Endothelial cell of umbilical vein (primary cell): Measurements from ENCODE around the gene CLEC20A. TPM values are rescaled to one million over a fixed set of nuclear protein-coding genes. Genes with fewer than 3 reads are reported as not detected.

ENCODE experiments used
- BruUV-seq: library from RNA; stranded (reverse); fragments of 400-500 nt; replicated peaks from 2 replicates; lab custom pipeline; 2021; lab: Mats Ljungman, UMichigan
- CTCF ChIA-PET: fragments of 300-600, 350-600 bp; sonication (Branson Sonifier 250); formaldehyde crosslinking; loops from one replicate; lab custom pipeline; 2021; ENCODE audit warnings: antibody characterized with exemption, inconsistent platforms; lab: Charles Lee
- POLR2A ChIA-PET: fragments of 300-600, 350-600 bp; sonication (Branson Sonifier 250); formaldehyde crosslinking; loops from one replicate; lab custom pipeline; 2021; ENCODE audit warnings: antibody characterized with exemption, inconsistent platforms; lab: Charles Lee
- DNase-seq: peaks from one replicate; pipeline ENCODE4 v3.0.0-alpha.2; 2011; ENCODE audit warnings: low read depth, low spot score
- FAIRE-seq: peaks from 2 replicates; lab custom pipeline; 2011; peaks lifted over from hg19 to GRCh38; lab: Jason Lieb, UNC
- H2AFZ ChIP-seq: 2 replicates; pipeline ENCODE4 v1.6.0; 2012; ENCODE audit warnings: low read depth, low read length, control low read depth, inconsistent platforms
- H3K27ac ChIP-seq: 2 replicates; pipeline ENCODE4 v1.5.1; 2011; ENCODE audit warnings: low read depth, mild to moderate bottlenecking, control low read depth, low read length, moderate library complexity; ENCODE audit not compliant: insufficient read depth
- H3K27me3 ChIP-seq, 2 experiments: 2 replicates each; pipeline versions ENCODE4 v1.6.0 to v1.6.1; 2011; ENCODE audit warnings: low read length in 2 of 2, mixed read lengths in 1 of 2; ENCODE audit not compliant: control insufficient read depth in 2 of 2, insufficient read depth in 2 of 2
- H3K36me3 ChIP-seq, 2 experiments: 2 replicates in 1 of 2; 3 replicates in 1 of 2; pipeline ENCODE4 v1.5.1; 2011; ENCODE audit warnings: low read length in 2 of 2, mild to moderate bottlenecking in 1 of 2, moderate library complexity in 1 of 2; ENCODE audit not compliant: control insufficient read depth in 2 of 2, insufficient read depth in 2 of 2; ENCODE audit errors: extremely low read depth in 1 of 2
- H3K4me1 ChIP-seq: 3 replicates; pipeline ENCODE4 v1.5.1; 2011; ENCODE audit warnings: mild to moderate bottlenecking, low read length; ENCODE audit not compliant: control insufficient read depth, insufficient read depth; ENCODE audit errors: extremely low read depth
- H3K4me2 ChIP-seq: 2 replicates; pipeline ENCODE4 v1.6.1; 2011; ENCODE audit warnings: low read length, control low read depth, mixed read lengths; ENCODE audit not compliant: insufficient read depth
- H3K4me3 ChIP-seq, 3 experiments: fragments of 200-600 bp in 1 of 3; sonication (generic), shearing (Covaris generic) in 1 of 3; replicated peaks in 1 of 3; 2 replicates each; pipeline ENCODE4 v1.5.1; 2011 to 2016; ENCODE audit warnings: control low read depth in 3 of 3, low read length in 3 of 3, mild to moderate bottlenecking in 2 of 3, inconsistent platforms in 1 of 3, low read depth in 1 of 3, moderate library complexity in 1 of 3; ENCODE audit not compliant: insufficient read depth in 1 of 3
- H3K79me2 ChIP-seq: 2 replicates; pipeline ENCODE4 v1.6.0; 2012; ENCODE audit warnings: low read length, inconsistent platforms; ENCODE audit not compliant: control insufficient read depth, insufficient read depth
- H3K9ac ChIP-seq: replicated peaks from 2 replicates; pipeline ENCODE3; 2011; ENCODE audit warnings: low read length, control low read depth; ENCODE audit not compliant: insufficient read depth; ENCODE audit errors: extremely low read depth
- H3K9me1 ChIP-seq: replicated peaks from 3 replicates; pipeline ENCODE4 v1.6.0; 2011; ENCODE audit warnings: mild to moderate bottlenecking, low read length; ENCODE audit not compliant: control insufficient read depth, insufficient read depth; ENCODE audit errors: extremely low read depth
- H3K9me3 ChIP-seq: replicated peaks from 2 replicates; pipeline ENCODE4 v1.5.1; 2012; ENCODE audit warnings: low read length, inconsistent platforms; ENCODE audit not compliant: control insufficient read depth, insufficient read depth
- H4K20me1 ChIP-seq: replicated peaks from 2 replicates; pipeline ENCODE3; 2011; ENCODE audit warnings: mild to moderate bottlenecking, low read length; ENCODE audit not compliant: control insufficient read depth, insufficient read depth; ENCODE audit errors: extremely low read depth
- CTCF ChIP-seq, 2 donors: IDR thresholded peaks; 1 replicate in 1 of 2; 2 replicates in 1 of 2; pipeline ENCODE4 v1.5.1; 2011; ENCODE audit warnings: low read length in 2 of 2, mild to moderate bottlenecking in 2 of 2, moderate library complexity in 2 of 2, control low read depth in 1 of 2, inconsistent platforms in 1 of 2, low read depth in 1 of 2; ENCODE audit not compliant: insufficient read depth in 1 of 2; ENCODE audit errors: extremely low read depth in 1 of 2
- EZH2 ChIP-seq: IDR thresholded peaks from 2 replicates; pipeline ENCODE4 v1.6.1; 2012; ENCODE audit warnings: borderline replicate concordance, low read depth, mild to moderate bottlenecking, moderate library complexity, low read length, inconsistent platforms; ENCODE audit not compliant: severe bottlenecking
- FOS ChIP-seq: IDR thresholded peaks from 2 replicates; pipeline ENCODE4 v1.6.1; 2011; ENCODE audit warnings: mild to moderate bottlenecking, low read length, moderate library complexity, borderline replicate concordance; ENCODE audit not compliant: insufficient read depth
- GATA2 ChIP-seq: IDR thresholded peaks from 2 replicates; pipeline ENCODE4 v1.7.0; 2011; ENCODE audit warnings: low read depth, mild to moderate bottlenecking, moderate library complexity, mixed read lengths, low read length; ENCODE audit not compliant: insufficient read length, insufficient read depth
- JUN ChIP-seq: IDR thresholded peaks from 2 replicates; pipeline ENCODE4 v1.6.1; 2011; ENCODE audit warnings: borderline replicate concordance, low read depth; ENCODE audit not compliant: insufficient read length, insufficient read depth
- MAX ChIP-seq: IDR thresholded peaks from 2 replicates; pipeline ENCODE4 v1.6.1; 2011; ENCODE audit not compliant: insufficient read depth, insufficient read length
- MYC ChIP-seq: IDR thresholded peaks from one replicate; pipeline ENCODE4 v1.6.1; 2011; ENCODE audit warnings: mild to moderate bottlenecking, low read depth, low read length
- POLR2A ChIP-seq: IDR thresholded peaks from 2 replicates; pipeline ENCODE4 v1.6.1; 2012; ENCODE audit warnings: low read depth, mild to moderate bottlenecking, control low read depth, low read length
- POLR2AphosphoS5 ChIP-seq: IDR thresholded peaks from 2 replicates; pipeline ENCODE4 v1.6.1; 2012; ENCODE audit warnings: low read depth, mild to moderate bottlenecking, control low read depth, low read length, moderate library complexity; ENCODE audit not compliant: insufficient read depth
- dilution Hi-C: fragments of 300-500 bp; cut with MboI; formaldehyde crosslinking; loops from one replicate; pipeline ENCODE4 v1.15.0; 2019; ENCODE audit warnings: low sequenced_read_pairs; ENCODE audit not compliant: extremely low pct_ligation_motif_present
- intact Hi-C: fragments of 100-400 bp; cut with micrococcal nuclease; formaldehyde crosslinking; loops from one replicate; pipeline ENCODE4 v1.10.0; 2022
- polyA plus RNA-seq, 4 experiments: library from polyadenylated mRNA; depleted of rRNA in 3 of 4; stranded (reverse) in 3 of 4; unstranded in 1 of 4; fragments of >200 nt; gene quantifications; 2 replicates each; pipeline versions ENCODE4 v1.2.1 to v1.2.3, GENCODE V29; 2011 to 2012; ENCODE audit warnings: missing spikeins in 1 of 4
- total RNA-seq: library from RNA; stranded (reverse); gene quantifications from 2 replicates; pipeline ENCODE4 v1.2.3, GENCODE V29; 2021

CLEC20A gene
- total and polyA plus RNA-seq, 2 donors (not counting 3 experiments of a cell fraction or from before 2014, with no cell fraction given), result not detected

- H3K4me2 ChIP-seq, result no peak overlapping the region
- no peak for DNase-seq
- no peaks in the 10 kb centered on the region for H3K9me3 ChIP-seq
- no TSS peak for BruUV-seq
- no peak overlapping the region for H3K27ac ChIP-seq
- H4K20me1 ChIP-seq, result no peaks in the 10 kb centered on the region
- ChIA-PET POLR2A (no interaction called here), CTCF (interaction anchor here (1.1 kb wide), 1 partner anchor 17 kb away, joined by 3 read pairs; no protein-coding TSS in a partner anchor)
- TF ChIP-seq MAX (no peak), EZH2 (no peak), POLR2AphosphoS5 (no peak), GATA2 (no peak), FOS (no peak), JUN (no peak), POLR2A (no peak), MYC (no peak), CTCF (IDR thresholded peaks at IDR 0.05; ENCODE audit: extremely low read depth in 1 of 2, insufficient read depth in 1 of 2, low read depth in 1 of 2, low read length in 2 of 2) (no peak)
- H3K79me2 ChIP-seq, result no peaks in the 10 kb centered on the region
- peaks cover 0 to 9% of the 10 kb centered on the region in 2 experiments for H3K36me3 ChIP-seq
- H3K9me1 ChIP-seq, result no peaks in the 10 kb centered on the region
- no peaks in the 10 kb centered on the region for H3K4me1 ChIP-seq
- dilution Hi-C loops, result no loop called here
- H3K9ac ChIP-seq, result no peak overlapping the region
- no peaks in the 10 kb centered on the region for H3K27me3 ChIP-seq
- intact Hi-C loops, result no loop called here
- H2AFZ ChIP-seq, result no peak overlapping the region
- no peak overlapping the region for H3K4me3 ChIP-seq
- FAIRE-seq, result no peak
Measured at GRCh38 chr1:178461701-178462100, 35.1 kb downstream of the CLEC20A start.
